ENCODE results near the gene LOXL3. TPM values are rescaled to one million over a fixed set of nuclear protein-coding genes. Genes with fewer than 3 reads are reported as not detected.

Gene LOXL3
- total and polyA plus RNA-seq, 8 donors = 0.35 to 7.5 (median 1.6) TPM

GRCh38 chr2:74532222-74532621, 21.5 kb downstream of the LOXL3 start:
- DNase-seq (no peak), ATAC-seq (no peak), FAIRE-seq (no peak)
- Histone ChIP-seq H3K4me1 (peaks cover 7 to 18% (median 14%) of the 10 kb centered on the region in 3 donors), H3K27ac (no peak overlapping the region), H3K27me3 (no peaks in the 10 kb centered on the region), H3K36me3 (peaks cover 0 to 4% (median 0%) of the 10 kb centered on the region in 3 donors), H3K4me3 (no peak overlapping the region), H3K9me3 (no peaks in the 10 kb centered on the region)
- intact Hi-C loops (cut with DNase I) = no loop called here
- TF ChIP-seq CTCF (IDR thresholded peaks at IDR 0.05) = no peak

GRCh38 chr2:74531666-74532065, 22.1 kb downstream of the LOXL3 start:
- intact Hi-C loops (cut with DNase I) = no loop called here
- WGBS, 2 donors = 84 to 91% methylated on average over 7 of the region's 7 CpGs

GRCh38 chr2:74530239-74531187, 23.2 kb downstream of the LOXL3 start:
- peak overlapping the region in 3 of 4 donors; percentile 59 to 83 (median 74) for H3K27ac ChIP-seq
- H3K27me3 ChIP-seq = no peaks in the 10 kb centered on the region
- DNase-seq (peak in 4 of 6 donors; percentile 40 to 76 (median 61)), ATAC-seq (peak; percentile 27 to 40 (median 29)), FAIRE-seq (no peak)
- no peak for TF ChIP-seq CTCF (IDR thresholded peaks at IDR 0.05)
- H3K4me3 ChIP-seq = peak overlapping the region; percentile 77 to 99 (median 97)
- peaks cover 0 to 13% (median 0%) of the 10 kb centered on the region in 3 donors for H3K36me3 ChIP-seq
- WGBS, 2 donors = 2 to 4% methylated on average over 54 of the region's 54 CpGs
- peaks cover 7 to 18% (median 14%) of the 10 kb centered on the region in 3 donors for H3K4me1 ChIP-seq
- H3K9me3 ChIP-seq = no peaks in the 10 kb centered on the region
- intact Hi-C loops (cut with DNase I) = no loop called here

More at GRCh38 chr2:74531666-74532065, 22.1 kb downstream of the LOXL3 start:
- no peak for TF ChIP-seq CTCF (IDR thresholded peaks at IDR 0.05)
- H3K4me1 ChIP-seq = peaks cover 7 to 18% (median 14%) of the 10 kb centered on the region in 3 donors
- peaks cover 0 to 9% (median 0%) of the 10 kb centered on the region in 3 donors for H3K36me3 ChIP-seq
- H3K9me3 ChIP-seq = no peaks in the 10 kb centered on the region
- ATAC-seq (no peak), FAIRE-seq (no peak), DNase-seq (peak in 1 of 6 donors; percentile 19)
- no peaks in the 10 kb centered on the region for H3K27me3 ChIP-seq
- H3K27ac ChIP-seq = no peak overlapping the region
- H3K4me3 ChIP-seq = no peak overlapping the region

GRCh38 chr2:74529357-74530238, 24.1 kb downstream of the LOXL3 start, which contains the start of the genes AUP1 and HTRA2:
Gene AUP1, minus strand, starts transcription at chr2:74529706. Its CDS starts 77 bp downstream, at chr2:74529629.
Gene HTRA2, plus strand, starts transcription at chr2:74529933. Its CDS starts 74 bp downstream, at chr2:74530007.
- no peak for TF ChIP-seq CTCF (IDR thresholded peaks at IDR 0.05)
- ATAC-seq (peak; percentile 93 to 97 (median 94)), DNase-seq (peak; percentile 96 to 100 (median 98)), FAIRE-seq (peak; percentile 45)
- Histone ChIP-seq H3K36me3 (peaks cover 0 to 13% (median 0%) of the 10 kb centered on the region in 3 donors), H3K9me3 (no peaks in the 10 kb centered on the region), H3K4me3 (peak within 1 kb of the TSS; percentile 77 to 99 (median 97)), H3K27me3 (no peaks in the 10 kb centered on the region), H3K27ac (peak within 1 kb of the TSS; percentile 79 to 88 (median 82)), H3K4me1 (peaks cover 7 to 18% (median 14%) of the 10 kb centered on the region in 3 donors)
- intact Hi-C loops (cut with DNase I) = no loop called here
- 0% methylated on average over 60 to 87 of the region's 87 CpGs for WGBS, 2 donors
